ENCODE results near the gene TBC1D17.

TBC1D17 gene

GRCh38 chr19:49894011-49894664 lies 16.6 kb downstream of the TBC1D17 start:
- no peak overlapping the region for H3K4me3 ChIP-seq (ENCODE audit: severe bottlenecking)
- H3K27ac ChIP-seq (ENCODE audit: poor library complexity, severe bottlenecking): no peak overlapping the region
- H3K9me3 ChIP-seq (ENCODE audit: severe bottlenecking): no peaks in the 10 kb centered on the region
- no peaks in the 10 kb centered on the region for H3K36me3 ChIP-seq (ENCODE audit: low read depth)
- ATAC-seq (ENCODE audit: low read depth) (no peak), DNase-seq (ENCODE audit: low spot score) (peak; percentile 61)
- no peaks in the 10 kb centered on the region for H3K27me3 ChIP-seq (ENCODE audit: insufficient read depth, poor library complexity, severe bottlenecking)
- TF ChIP-seq CTCF (IDR thresholded peaks at IDR 0.05; ENCODE audit: poor library complexity, severe bottlenecking): no peak
- no peaks in the 10 kb centered on the region for H3K4me1 ChIP-seq (ENCODE audit: insufficient read depth, poor library complexity, severe bottlenecking)

GRCh38 chr19:49894879-49895565 lies 17.5 kb downstream of the TBC1D17 start:
- no peak for TF ChIP-seq CTCF (IDR thresholded peaks at IDR 0.05; ENCODE audit: poor library complexity, severe bottlenecking)
- ATAC-seq (ENCODE audit: low read depth) (no peak), DNase-seq (ENCODE audit: low spot score) (peak; percentile 43)
- no peak overlapping the region for H3K4me3 ChIP-seq (ENCODE audit: severe bottlenecking)
- H3K27me3 ChIP-seq (ENCODE audit: insufficient read depth, poor library complexity, severe bottlenecking): no peaks in the 10 kb centered on the region
- no peaks in the 10 kb centered on the region for H3K4me1 ChIP-seq (ENCODE audit: insufficient read depth, poor library complexity, severe bottlenecking)
- H3K36me3 ChIP-seq (ENCODE audit: low read depth): no peaks in the 10 kb centered on the region
- no peaks in the 10 kb centered on the region for H3K9me3 ChIP-seq (ENCODE audit: severe bottlenecking)
- no peak overlapping the region for H3K27ac ChIP-seq (ENCODE audit: poor library complexity, severe bottlenecking)

GRCh38 chr19:49895566-49896297 lies 18.2 kb downstream of the TBC1D17 start:
- TF ChIP-seq CTCF (IDR thresholded peaks at IDR 0.05; ENCODE audit: poor library complexity, severe bottlenecking): no peak
- H3K36me3 ChIP-seq (ENCODE audit: low read depth): no peaks in the 10 kb centered on the region
- DNase-seq (ENCODE audit: low spot score) (no peak), ATAC-seq (ENCODE audit: low read depth) (no peak)
- no peak overlapping the region for H3K4me3 ChIP-seq (ENCODE audit: severe bottlenecking)
- H3K27me3 ChIP-seq (ENCODE audit: insufficient read depth, poor library complexity, severe bottlenecking): no peaks in the 10 kb centered on the region
- no peak overlapping the region for H3K27ac ChIP-seq (ENCODE audit: poor library complexity, severe bottlenecking)
- H3K4me1 ChIP-seq (ENCODE audit: insufficient read depth, poor library complexity, severe bottlenecking): no peaks in the 10 kb centered on the region
- no peaks in the 10 kb centered on the region for H3K9me3 ChIP-seq (ENCODE audit: severe bottlenecking)

GRCh38 chr19:49896863-49897621 lies 19.5 kb downstream of the TBC1D17 start, which contains the start of gene IL4I1:
Gene IL4I1 (minus strand): TSS chr19:49896887. CDS start chr19:49896160, 727 bp downstream.
- Histone ChIP-seq H3K9me3 (ENCODE audit: severe bottlenecking) (no peaks in the 10 kb centered on the region), H3K4me1 (ENCODE audit: insufficient read depth, poor library complexity, severe bottlenecking) (no peaks in the 10 kb centered on the region), H3K4me3 (ENCODE audit: severe bottlenecking) (no peak within 1 kb of the TSS), H3K27me3 (ENCODE audit: insufficient read depth, poor library complexity, severe bottlenecking) (no peaks in the 10 kb centered on the region), H3K36me3 (ENCODE audit: low read depth) (no peaks in the 10 kb centered on the region), H3K27ac (ENCODE audit: poor library complexity, severe bottlenecking) (no peak within 1 kb of the TSS)
- TF ChIP-seq CTCF (IDR thresholded peaks at IDR 0.05; ENCODE audit: poor library complexity, severe bottlenecking): no peak
- DNase-seq (ENCODE audit: low spot score) (peak; percentile 43), ATAC-seq (ENCODE audit: low read depth) (no peak)
